Astrocyte (in vitro differentiated cells and primary cell): ENCODE data around the gene PSMD1. TPM values are rescaled to one million over a fixed set of nuclear protein-coding genes. Genes with fewer than 3 reads are reported as not detected.

Experiments used
- DNase-seq: peaks from one replicate; pipeline ENCODE4 v3.0.0-alpha.2; 2010; ENCODE audit warnings: low read depth
- FAIRE-seq: peaks from 2 replicates; lab custom pipeline; 2011; peaks lifted over from hg19 to GRCh38; lab: Jason Lieb, UNC
- H2AFZ ChIP-seq: 2 replicates; pipeline ENCODE4 v1.6.0; 2012; ENCODE audit warnings: low read depth, low read length, inconsistent platforms
- H3K27ac ChIP-seq: 2 replicates; pipeline ENCODE4 v1.5.1; 2011; ENCODE audit warnings: low read depth, low read length, inconsistent platforms
- H3K27me3 ChIP-seq: 2 replicates; pipeline ENCODE4 v1.6.0; 2011; ENCODE audit warnings: low read length, inconsistent platforms; ENCODE audit not compliant: insufficient read depth
- H3K36me3 ChIP-seq: 2 replicates; pipeline ENCODE4 v1.5.1; 2011; ENCODE audit warnings: low read length, inconsistent platforms; ENCODE audit not compliant: insufficient read depth
- H3K4me1 ChIP-seq: 2 replicates; pipeline ENCODE4 v1.5.1; 2011; ENCODE audit warnings: low read length, inconsistent platforms; ENCODE audit not compliant: insufficient read depth
- H3K4me2 ChIP-seq: 2 replicates; pipeline ENCODE4 v1.6.0; 2012; ENCODE audit warnings: low read length, inconsistent platforms
- H3K4me3 ChIP-seq: 2 replicates; pipeline ENCODE4 v1.5.1; 2011; ENCODE audit warnings: low read depth, mild to moderate bottlenecking, low read length, inconsistent platforms; ENCODE audit not compliant: insufficient read depth
- H3K79me2 ChIP-seq: 2 replicates; pipeline ENCODE4 v1.6.0; 2012; ENCODE audit warnings: mild to moderate bottlenecking, low read length, inconsistent platforms; ENCODE audit not compliant: insufficient read depth
- H3K9ac ChIP-seq: 2 replicates; pipeline ENCODE4 v1.6.0; 2012; ENCODE audit warnings: mild to moderate bottlenecking, low read length, inconsistent platforms
- H3K9me3 ChIP-seq: 2 replicates; pipeline ENCODE4 v1.5.1; 2012; ENCODE audit warnings: low read depth, mild to moderate bottlenecking, low read length, inconsistent platforms; ENCODE audit not compliant: insufficient read depth
- H4K20me1 ChIP-seq: 2 replicates; pipeline ENCODE4 v1.6.0; 2012; ENCODE audit warnings: low read length, inconsistent platforms; ENCODE audit not compliant: insufficient read depth
- H3K27ac Mint-ChIP-seq: one replicate; pipeline ENCODE4 v1.8.0; 2021; ENCODE audit warnings: mild to moderate bottlenecking, mixed read lengths; ENCODE audit not compliant: unreplicated experiment
- H3K27me3 Mint-ChIP-seq: one replicate; pipeline ENCODE4 v1.8.0; 2021; ENCODE audit warnings: low read depth, mixed read lengths; ENCODE audit not compliant: unreplicated experiment
- H3K36me3 Mint-ChIP-seq: one replicate; pipeline ENCODE4 v1.8.0; 2021; ENCODE audit warnings: low read depth, mixed read lengths; ENCODE audit not compliant: unreplicated experiment
- H3K4me1 Mint-ChIP-seq: one replicate; pipeline ENCODE4 v1.8.0; 2021; ENCODE audit warnings: low read depth, mixed read lengths; ENCODE audit not compliant: unreplicated experiment
- H3K4me3 Mint-ChIP-seq: one replicate; pipeline ENCODE4 v1.8.0; 2021; ENCODE audit warnings: mild to moderate bottlenecking, moderate library complexity, mixed read lengths; ENCODE audit not compliant: unreplicated experiment
- H3K9me3 Mint-ChIP-seq: one replicate; pipeline ENCODE4 v1.8.0; 2021; ENCODE audit warnings: mild to moderate bottlenecking, mixed read lengths; ENCODE audit not compliant: unreplicated experiment
- CTCF ChIP-seq: IDR thresholded peaks from 2 replicates; pipeline ENCODE4 v1.5.1; 2011; ENCODE audit warnings: low read depth, mild to moderate bottlenecking, inconsistent platforms, low read length, moderate library complexity; ENCODE audit not compliant: insufficient read depth
- EZH2 ChIP-seq: IDR thresholded peaks from 2 replicates; pipeline ENCODE4 v1.6.1; 2012; ENCODE audit warnings: mild to moderate bottlenecking, low read length, inconsistent platforms; ENCODE audit not compliant: insufficient read depth
- total RNA-seq: library from RNA; stranded (reverse); gene quantifications from 2 replicates; pipeline ENCODE4 v1.2.1, GENCODE V29; 2021

The PSMD1 gene
- total RNA-seq, 1 donor from 2014 or later: 151 TPM

GRCh38 chr2:231038483-231039293 lies 18.0 kb upstream of the PSMD1 start:
- Histone ChIP-seq H3K79me2 (no peaks in the 10 kb centered on the region), H4K20me1 (no peaks in the 10 kb centered on the region), H3K27ac (no peak overlapping the region), H3K9ac (no peak overlapping the region), H3K4me3 (no peak overlapping the region), H2AFZ (no peak overlapping the region), H3K4me2 (peak overlapping the region; percentile 66), H3K9me3 (no peaks in the 10 kb centered on the region), H3K36me3 (no peaks in the 10 kb centered on the region), H3K27me3 (peaks cover 58% of the 10 kb centered on the region), H3K4me1 (no peaks in the 10 kb centered on the region)
- Mint-ChIP-seq H3K36me3 (no peaks in the 10 kb centered on the region), H3K27ac (no peak overlapping the region), H3K27me3 (peaks cover 54% of the 10 kb centered on the region), H3K4me3 (peak overlapping the region; percentile 69), H3K9me3 (peaks cover 4% of the 10 kb centered on the region), H3K4me1 (peaks cover 2% of the 10 kb centered on the region)
- DNase-seq (no peak), FAIRE-seq (no peak)
- TF ChIP-seq CTCF: no peak
- TF ChIP-seq EZH2: peak; percentile 61

- H3K4me3 ChIP-seq: no peak overlapping the region
- no peaks in the 10 kb centered on the region for H3K4me1 ChIP-seq
- no peak overlapping the region for H3K27ac ChIP-seq
- peaks cover 52% of the 10 kb centered on the region for H3K27me3 ChIP-seq
- no peaks in the 10 kb centered on the region for H3K9me3 ChIP-seq
- Mint-ChIP-seq H3K36me3 (no peaks in the 10 kb centered on the region), H3K27ac (no peak overlapping the region), H3K9me3 (peaks cover 4% of the 10 kb centered on the region), H3K4me1 (peaks cover under 1% of the 10 kb centered on the region), H3K4me3 (no peak overlapping the region), H3K27me3 (peaks cover 48% of the 10 kb centered on the region)
- TF ChIP-seq CTCF: no peak
- no peak for TF ChIP-seq EZH2
- H3K9ac ChIP-seq: no peak overlapping the region
- no peaks in the 10 kb centered on the region for H4K20me1 ChIP-seq
- DNase-seq: no peak
- H3K36me3 ChIP-seq: no peaks in the 10 kb centered on the region
- H3K79me2 ChIP-seq: no peaks in the 10 kb centered on the region
- FAIRE-seq: no peak
- H3K4me2 ChIP-seq: no peak overlapping the region
- H2AFZ ChIP-seq: no peak overlapping the region
Observed at GRCh38 chr2:231039294-231039664, 17.4 kb upstream of the PSMD1 start.

- no peaks in the 10 kb centered on the region for H3K4me1 Mint-ChIP-seq
- Histone ChIP-seq H3K27ac (no peak overlapping the region), H4K20me1 (no peaks in the 10 kb centered on the region), H3K9ac (no peak overlapping the region), H3K4me2 (no peak overlapping the region), H2AFZ (no peak overlapping the region), H3K79me2 (no peaks in the 10 kb centered on the region), H3K27me3 (peaks cover 47% of the 10 kb centered on the region), H3K9me3 (no peaks in the 10 kb centered on the region), H3K36me3 (no peaks in the 10 kb centered on the region), H3K4me3 (no peak overlapping the region), H3K4me1 (no peaks in the 10 kb centered on the region)
- H3K27me3 Mint-ChIP-seq: peaks cover 43% of the 10 kb centered on the region
- H3K27ac Mint-ChIP-seq: no peak overlapping the region
- TF ChIP-seq EZH2 (no peak), CTCF (no peak)
- H3K36me3 Mint-ChIP-seq: no peaks in the 10 kb centered on the region
- no peak overlapping the region for H3K4me3 Mint-ChIP-seq
- no peak for FAIRE-seq
- DNase-seq: no peak
- H3K9me3 Mint-ChIP-seq: peaks cover 4% of the 10 kb centered on the region
Observed at GRCh38 chr2:231039821-231040364, 16.8 kb upstream of the PSMD1 start.
